Body of pancreas (tissue), 4 donors: ENCODE data around the gene LENG9. TPM values are rescaled to one million over a fixed set of nuclear protein-coding genes. Genes with fewer than 3 reads are reported as not detected.

Experiments used
- ATAC-seq: fragments of 150-250 bp; one replicate; pipeline ENCODE4 v1.9.1; 2016
- DNase-seq, 4 donors: peaks; one replicate each; pipeline ENCODE4 v3.0.0-alpha.2; 2019
- H3K27ac ChIP-seq, 4 donors: fragments of 200-600 bp; sonication (generic); 1 replicate in 3 of 4; 2 replicates in 1 of 4; pipeline versions ENCODE4 v1.5.1 to v1.6.1; 2016 to 2019; ENCODE audit warnings: mild to moderate bottlenecking in 1 of 4, mixed read lengths in 1 of 4, moderate library complexity in 1 of 4
- H3K27me3 ChIP-seq, 2 donors: fragments of 200-600 bp; sonication (generic); one replicate each; pipeline ENCODE4 v1.6.0; 2016; ENCODE audit warnings: mild to moderate bottlenecking in 1 of 2
- H3K36me3 ChIP-seq, 2 donors: fragments of 200-600 bp; sonication (generic); replicated peaks in 1 of 2; 2 replicates each; pipeline ENCODE4 v1.5.1; 2016; ENCODE audit warnings: low read depth in 2 of 2; ENCODE audit not compliant: insufficient read depth in 1 of 2
- H3K4me1 ChIP-seq: fragments of 200-600 bp; sonication (generic); one replicate; pipeline ENCODE4 v1.6.0; 2016
- H3K4me3 ChIP-seq, 2 donors: fragments of 200-600 bp; sonication (generic); 1 replicate in 1 of 2; 2 replicates in 1 of 2; pipeline ENCODE4 v1.5.1; 2016 to 2019
- H3K9me3 ChIP-seq, 3 donors: fragments of 200-600 bp; sonication (generic); 1 replicate in 2 of 3; 2 replicates in 1 of 3; pipeline ENCODE4 v1.5.1; 2016
- POLR2A ChIP-seq, 3 donors: fragments of 450-650 bp; IDR thresholded peaks; one replicate each; pipeline ENCODE4 v1.6.1; 2016; ENCODE audit warnings: antibody characterized with exemption in 3 of 3, mild to moderate bottlenecking in 2 of 3
- WGBS, 2 donors: methylation state at CpG; one replicate each; pipeline ENCODE4 v1.1.5; 2017; 5-methylcytosine and 5-hydroxymethylcytosine counted together
- intact Hi-C: fragments of 100-400 bp; cut with DNase I; formaldehyde crosslinking; loops from one replicate; pipeline ENCODE4 v1.15.1; 2023
- total RNA-seq, 2 donors: library from RNA; depleted of rRNA; stranded (reverse); fragments of >200 nt; gene quantifications; one replicate each; pipeline ENCODE4 v1.1.0, GENCODE V29; 2016
- TF ChIP-seq, protein P1 (sequence below), 7 experiments: fragments of 450-650 bp in 4 of 7; fragments of 200-600 bp in 3 of 7; sonication (generic) in 3 of 7; IDR thresholded peaks; one replicate each; pipeline ENCODE4 v1.5.1; 2016 to 2019; ENCODE audit warnings: antibody characterized with exemption in 7 of 7

Gene LENG9
- total RNA-seq, 2 donors from 2014 or later = 21.8 to 25.7 TPM

DNA sequence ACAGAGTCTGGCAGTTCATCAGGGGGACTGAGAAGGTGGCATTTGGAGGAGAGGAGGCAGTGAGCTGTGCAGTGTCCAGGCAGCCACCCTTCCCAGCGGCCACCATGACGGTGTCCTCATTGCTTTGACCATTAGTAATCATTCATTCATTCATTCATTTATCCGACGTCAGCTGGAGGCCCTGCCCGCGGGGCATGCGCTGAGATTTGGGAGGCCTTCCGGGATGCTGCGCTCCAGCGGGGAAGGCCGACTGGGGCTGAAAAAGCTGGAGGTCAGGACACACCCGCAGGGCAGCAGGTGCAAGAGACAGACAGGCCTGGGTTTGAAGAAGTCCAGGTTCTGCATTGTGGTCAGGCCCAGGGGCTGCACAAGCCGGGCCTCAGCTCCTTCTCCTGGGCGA is 39.4 kb downstream of the LENG9 start:
- DNase-seq (no peak), ATAC-seq (no peak)
- no peak overlapping the region for H3K27ac ChIP-seq
- 66 to 77% methylated on average over 3 to 13 of the region's 14 CpGs for WGBS, 2 donors
- intact Hi-C loops = no loop called here
- no peaks in the 10 kb centered on the region for H3K36me3 ChIP-seq
- H3K27me3 ChIP-seq = peaks cover 0 to 6% of the 10 kb centered on the region in 2 donors
- no peak overlapping the region for H3K4me3 ChIP-seq
- H3K4me1 ChIP-seq = peaks cover 9% of the 10 kb centered on the region
- no peak for TF ChIP-seq POLR2A (IDR thresholded peaks at IDR 0.05)
- TF ChIP-seq, protein P1, sequence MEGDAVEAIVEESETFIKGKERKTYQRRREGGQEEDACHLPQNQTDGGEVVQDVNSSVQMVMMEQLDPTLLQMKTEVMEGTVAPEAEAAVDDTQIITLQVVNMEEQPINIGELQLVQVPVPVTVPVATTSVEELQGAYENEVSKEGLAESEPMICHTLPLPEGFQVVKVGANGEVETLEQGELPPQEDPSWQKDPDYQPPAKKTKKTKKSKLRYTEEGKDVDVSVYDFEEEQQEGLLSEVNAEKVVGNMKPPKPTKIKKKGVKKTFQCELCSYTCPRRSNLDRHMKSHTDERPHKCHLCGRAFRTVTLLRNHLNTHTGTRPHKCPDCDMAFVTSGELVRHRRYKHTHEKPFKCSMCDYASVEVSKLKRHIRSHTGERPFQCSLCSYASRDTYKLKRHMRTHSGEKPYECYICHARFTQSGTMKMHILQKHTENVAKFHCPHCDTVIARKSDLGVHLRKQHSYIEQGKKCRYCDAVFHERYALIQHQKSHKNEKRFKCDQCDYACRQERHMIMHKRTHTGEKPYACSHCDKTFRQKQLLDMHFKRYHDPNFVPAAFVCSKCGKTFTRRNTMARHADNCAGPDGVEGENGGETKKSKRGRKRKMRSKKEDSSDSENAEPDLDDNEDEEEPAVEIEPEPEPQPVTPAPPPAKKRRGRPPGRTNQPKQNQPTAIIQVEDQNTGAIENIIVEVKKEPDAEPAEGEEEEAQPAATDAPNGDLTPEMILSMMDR (IDR thresholded peaks at IDR 0.05) = no peak
- H3K9me3 ChIP-seq = no peaks in the 10 kb centered on the region

DNA sequence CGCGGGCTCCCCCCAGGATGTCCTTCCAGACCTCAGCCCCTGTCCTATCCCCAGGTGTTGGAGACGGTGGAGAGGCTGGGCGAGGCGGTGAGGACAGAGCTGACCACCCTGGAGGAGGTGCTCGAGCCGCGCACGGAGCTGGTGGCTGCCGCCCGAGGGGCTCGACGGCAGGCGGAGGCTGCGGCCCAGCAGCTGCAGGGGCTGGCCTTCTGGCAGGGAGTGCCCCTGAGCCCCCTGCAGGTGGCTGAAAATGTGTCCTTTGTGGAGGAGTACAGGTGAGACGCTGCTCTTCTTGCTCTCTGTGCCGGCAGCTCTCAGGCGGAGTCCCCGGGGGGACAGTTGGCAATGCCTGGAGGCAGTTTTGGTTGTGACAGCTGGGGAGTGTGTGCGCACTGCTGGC is 41.4 kb downstream of the LENG9 start:
- H3K36me3 ChIP-seq = no peaks in the 10 kb centered on the region
- peak overlapping the region in 2 of 4 donors; percentile 73 to 87 for H3K27ac ChIP-seq
- no peak for ATAC-seq
- TF ChIP-seq POLR2A (IDR thresholded peaks at IDR 0.05) = no peak
- TF ChIP-seq, protein P1 (IDR thresholded peaks at IDR 0.05) = no peak
- H3K4me3 ChIP-seq = no peak overlapping the region
- H3K4me1 ChIP-seq = peaks cover 20% of the 10 kb centered on the region
- 77 to 88% methylated on average over 11 to 17 of the region's 20 CpGs for WGBS, 2 donors
- H3K27me3 ChIP-seq = peaks cover 0 to 10% of the 10 kb centered on the region in 2 donors
- intact Hi-C loops = no loop called here
- DNase-seq = no peak
- H3K9me3 ChIP-seq = no peaks in the 10 kb centered on the region

DNA sequence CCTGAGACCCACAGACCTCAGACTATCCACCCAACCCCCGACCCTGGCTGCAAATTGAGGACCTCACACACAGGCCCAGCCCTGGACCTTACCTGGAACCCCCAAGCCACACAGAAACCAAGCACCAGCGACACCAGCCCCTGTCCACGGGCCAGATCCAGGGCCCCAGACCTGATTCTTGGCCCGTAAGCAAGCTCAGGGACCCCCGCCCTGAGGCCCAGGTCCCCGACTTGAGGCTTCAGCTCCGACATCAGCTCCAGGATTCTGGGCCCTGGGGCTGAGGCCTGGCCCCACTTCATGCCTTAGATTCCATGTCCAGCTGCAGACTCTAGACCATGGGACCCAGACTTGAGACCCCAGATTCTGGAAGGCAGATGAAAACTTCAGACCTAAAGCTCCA is 42.1 kb downstream of the LENG9 start:
- Histone ChIP-seq H3K27ac (peak overlapping the region in 3 of 4 donors; percentile 73 to 87 (median 82)), H3K9me3 (no peaks in the 10 kb centered on the region), H3K36me3 (no peaks in the 10 kb centered on the region), H3K4me3 (no peak overlapping the region), H3K27me3 (peaks cover 0 to 10% of the 10 kb centered on the region in 2 donors), H3K4me1 (peaks cover 20% of the 10 kb centered on the region)
- ATAC-seq (no peak), DNase-seq (no peak)
- WGBS, 2 donors = 83% methylated on average over 7 of the region's 7 CpGs; no CpG with 5 or more reads in 1 of the 2 donors
- TF ChIP-seq POLR2A (IDR thresholded peaks at IDR 0.05) = no peak
- TF ChIP-seq, protein P1 (IDR thresholded peaks at IDR 0.05) = no peak
- intact Hi-C loops = no loop called here

DNA sequence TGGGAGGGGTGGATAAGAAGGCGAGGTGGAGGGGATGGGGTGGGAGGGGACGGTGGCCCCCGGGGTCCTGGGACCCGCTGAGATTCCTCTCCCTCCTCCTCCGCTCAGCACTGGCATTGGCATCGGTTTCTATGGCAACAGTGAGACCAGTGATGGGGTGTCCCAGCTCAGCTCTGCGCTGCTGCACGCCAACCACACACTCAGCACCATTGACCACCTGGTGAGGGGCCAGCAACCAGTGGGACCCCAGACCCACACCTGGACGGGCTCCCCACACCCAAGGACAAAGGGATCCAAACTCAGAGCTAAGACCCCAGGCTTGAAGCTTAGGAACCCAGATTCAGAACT is 42.4 kb downstream of the LENG9 start:
- Histone ChIP-seq H3K4me3 (no peak overlapping the region), H3K9me3 (no peaks in the 10 kb centered on the region), H3K27me3 (peaks cover 0 to 10% of the 10 kb centered on the region in 2 donors), H3K36me3 (no peaks in the 10 kb centered on the region), H3K4me1 (peaks cover 20% of the 10 kb centered on the region), H3K27ac (peak overlapping the region; percentile 71 to 87 (median 78))
- TF ChIP-seq, protein P1 (IDR thresholded peaks at IDR 0.05) = no peak
- TF ChIP-seq POLR2A (IDR thresholded peaks at IDR 0.05) = no peak
- DNase-seq = peak in 1 of 4 donors; percentile 17
- no peak for ATAC-seq
- intact Hi-C loops = no loop called here
- 30 to 46% methylated on average over 6 to 9 of the region's 9 CpGs for WGBS, 2 donors
